Skeletal muscle cell (primary cell): ENCODE data around the gene SIT1.

Source experiments
- DNase-seq: peaks from one replicate; pipeline ENCODE4 v3.0.0-alpha.2; 2010; ENCODE audit warnings: low read depth
- H3K4me3 ChIP-seq: 2 replicates; pipeline ENCODE4 v1.5.1; 2011; ENCODE audit warnings: low read depth, mild to moderate bottlenecking, control low read depth, low read length, moderate library complexity

Gene SIT1

DNA sequence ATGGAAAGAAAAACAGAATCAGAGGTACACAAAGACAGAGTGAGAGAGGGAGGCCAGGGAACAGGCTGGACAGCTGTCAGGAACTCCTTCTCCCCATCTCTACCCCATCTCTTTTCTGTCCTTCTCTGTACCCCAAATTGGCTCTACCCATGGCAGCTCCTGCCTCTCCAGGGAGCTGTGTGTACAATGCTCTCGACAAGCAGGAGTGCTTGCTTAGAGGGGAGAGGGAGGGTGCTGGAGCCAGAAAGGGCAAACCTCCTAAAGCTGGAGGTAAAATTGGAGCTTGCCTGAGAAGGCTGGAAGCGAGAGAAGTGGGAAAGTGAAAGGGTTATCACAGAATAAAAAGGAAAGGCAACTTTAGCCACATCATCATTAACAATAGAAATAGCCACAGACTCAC, 32.6 kb upstream of the SIT1 start:
- H3K4me3 ChIP-seq, result no peak overlapping the region
- DNase-seq, result no peak

- H3K4me3 ChIP-seq, result no peak overlapping the region
- DNase-seq, result no peak
Observed at GRCh38 chr9:35682520-35683315, 32.0 kb upstream of the SIT1 start.

- no peak overlapping the region for H3K4me3 ChIP-seq
- DNase-seq, result no peak
Observed at GRCh38 chr9:35682051-35682450, 31.3 kb upstream of the SIT1 start.

DNA sequence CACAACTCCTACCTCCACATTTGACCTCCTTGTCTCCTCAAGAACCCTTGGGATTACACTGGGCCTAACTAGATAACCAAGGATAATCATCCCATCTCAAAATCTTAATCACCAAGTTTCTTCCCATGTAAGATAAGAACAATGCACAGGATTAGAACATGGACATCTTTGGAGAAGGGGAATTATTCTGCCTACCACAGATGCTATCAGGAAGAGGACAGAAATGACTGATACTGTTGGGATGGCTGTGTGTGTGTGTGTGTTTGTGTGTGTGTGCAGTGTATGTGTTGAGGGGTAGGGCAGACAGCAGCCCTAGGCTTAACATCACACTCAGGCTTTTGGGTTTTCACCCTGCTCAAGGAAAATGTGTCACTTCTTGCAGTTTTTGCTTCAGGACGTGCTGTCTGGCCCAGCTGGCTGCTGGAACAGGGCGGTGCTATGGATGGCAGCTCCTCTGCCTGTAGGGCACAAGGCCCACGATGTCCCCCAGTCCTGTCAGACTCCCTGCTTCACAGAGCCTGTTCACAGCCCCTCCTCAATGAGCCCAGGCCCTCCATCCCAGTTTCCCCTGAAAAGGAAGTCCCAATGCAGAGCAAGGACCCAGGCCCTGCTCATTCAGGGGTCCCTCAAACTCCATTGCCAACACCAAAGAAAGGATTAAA, 30.7 kb upstream of the SIT1 start:
- H3K4me3 ChIP-seq, result no peak overlapping the region
- no peak for DNase-seq

GRCh38 chr9:35680331-35681105, 29.8 kb upstream of the SIT1 start:
- no peak for DNase-seq

DNA sequence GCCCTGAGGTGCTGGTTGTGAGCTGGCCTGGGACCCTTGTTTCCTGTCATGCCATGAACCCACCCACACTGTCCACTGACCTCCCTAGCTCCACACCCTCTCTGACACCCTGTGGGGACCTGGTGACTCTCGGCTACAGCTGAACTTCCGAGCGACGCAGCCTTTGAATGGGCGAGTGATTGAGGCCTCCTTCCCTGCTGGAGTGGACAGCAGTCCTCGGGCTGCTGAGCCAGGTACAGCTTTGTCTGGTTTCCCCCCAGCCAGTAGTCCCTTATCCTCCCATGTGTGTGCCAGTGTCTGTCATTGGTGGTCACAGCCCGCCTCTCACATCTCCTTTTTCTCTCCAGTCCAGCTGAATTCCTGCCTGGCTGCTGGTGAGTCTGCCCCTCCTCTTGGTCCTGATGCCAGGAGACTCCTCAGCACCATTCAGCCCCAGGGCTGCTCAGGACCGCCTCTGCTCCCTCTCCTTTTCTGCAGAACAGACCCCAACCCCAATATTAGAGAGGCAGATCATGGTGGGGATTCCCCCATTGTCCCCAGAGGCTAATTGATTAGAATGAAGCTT, 29.1 kb upstream of the SIT1 start:
- no peak for DNase-seq

More at GRCh38 chr9:35680331-35681105, 29.8 kb upstream of the SIT1 start:
- H3K4me3 ChIP-seq, result no peak overlapping the region

DNA sequence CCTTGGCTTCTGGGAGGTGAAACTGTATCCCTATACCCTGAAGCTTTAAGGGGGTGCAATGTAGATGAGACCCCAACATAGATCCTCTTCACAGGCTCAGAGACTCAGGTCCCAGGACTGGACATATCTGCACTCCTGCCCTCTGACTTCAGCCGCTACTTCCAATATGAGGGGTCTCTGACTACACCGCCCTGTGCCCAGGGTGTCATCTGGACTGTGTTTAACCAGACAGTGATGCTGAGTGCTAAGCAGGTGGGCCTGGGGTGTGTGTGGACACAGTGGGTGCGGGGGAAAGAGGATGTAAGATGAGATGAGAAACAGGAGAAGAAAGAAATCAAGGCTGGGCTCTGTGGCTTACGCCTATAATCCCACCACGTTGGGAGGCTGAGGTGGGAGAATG, 28.4 kb upstream of the SIT1 start:
- no peak overlapping the region for H3K4me3 ChIP-seq
- DNase-seq, result no peak

More for the DNA sequence above, 29.1 kb upstream of the SIT1 start:
- H3K4me3 ChIP-seq, result no peak overlapping the region

DNA sequence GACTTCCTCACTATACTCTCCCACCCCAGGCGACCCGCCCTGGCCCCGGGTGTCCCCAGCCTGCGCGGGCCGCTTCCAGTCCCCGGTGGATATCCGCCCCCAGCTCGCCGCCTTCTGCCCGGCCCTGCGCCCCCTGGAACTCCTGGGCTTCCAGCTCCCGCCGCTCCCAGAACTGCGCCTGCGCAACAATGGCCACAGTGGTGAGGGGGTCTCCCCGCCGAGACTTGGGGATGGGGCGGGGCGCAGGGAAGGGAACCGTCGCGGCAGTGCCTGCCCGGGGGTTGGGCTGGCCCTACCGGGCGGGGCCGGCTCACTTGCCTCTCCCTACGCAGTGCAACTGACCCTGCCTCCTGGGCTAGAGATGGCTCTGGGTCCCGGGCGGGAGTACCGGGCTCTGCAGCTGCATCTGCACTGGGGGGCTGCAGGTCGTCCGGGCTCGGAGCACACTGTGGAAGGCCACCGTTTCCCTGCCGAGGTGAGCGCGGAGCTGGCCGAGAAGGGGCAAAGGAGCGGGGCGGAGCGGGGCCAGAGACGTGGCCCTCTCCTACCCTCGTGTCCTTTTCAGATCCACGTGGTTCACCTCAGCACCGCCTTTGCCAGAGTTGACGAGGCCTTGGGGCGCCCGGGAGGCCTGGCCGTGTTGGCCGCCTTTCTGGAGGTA, 25.1 kb upstream of the SIT1 start:
- peak overlapping the region; percentile 47 for H3K4me3 ChIP-seq
- DNase-seq, result no peak

GRCh38 chr9:35675204-35675603, 24.5 kb upstream of the SIT1 start:
- no peak for DNase-seq

GRCh38 chr9:35674025-35674361, 23.3 kb upstream of the SIT1 start:
- DNase-seq, result no peak
- peak overlapping the region; percentile 44 for H3K4me3 ChIP-seq

More at GRCh38 chr9:35675204-35675603, 24.5 kb upstream of the SIT1 start:
- peak overlapping the region; percentile 47 for H3K4me3 ChIP-seq

DNA sequence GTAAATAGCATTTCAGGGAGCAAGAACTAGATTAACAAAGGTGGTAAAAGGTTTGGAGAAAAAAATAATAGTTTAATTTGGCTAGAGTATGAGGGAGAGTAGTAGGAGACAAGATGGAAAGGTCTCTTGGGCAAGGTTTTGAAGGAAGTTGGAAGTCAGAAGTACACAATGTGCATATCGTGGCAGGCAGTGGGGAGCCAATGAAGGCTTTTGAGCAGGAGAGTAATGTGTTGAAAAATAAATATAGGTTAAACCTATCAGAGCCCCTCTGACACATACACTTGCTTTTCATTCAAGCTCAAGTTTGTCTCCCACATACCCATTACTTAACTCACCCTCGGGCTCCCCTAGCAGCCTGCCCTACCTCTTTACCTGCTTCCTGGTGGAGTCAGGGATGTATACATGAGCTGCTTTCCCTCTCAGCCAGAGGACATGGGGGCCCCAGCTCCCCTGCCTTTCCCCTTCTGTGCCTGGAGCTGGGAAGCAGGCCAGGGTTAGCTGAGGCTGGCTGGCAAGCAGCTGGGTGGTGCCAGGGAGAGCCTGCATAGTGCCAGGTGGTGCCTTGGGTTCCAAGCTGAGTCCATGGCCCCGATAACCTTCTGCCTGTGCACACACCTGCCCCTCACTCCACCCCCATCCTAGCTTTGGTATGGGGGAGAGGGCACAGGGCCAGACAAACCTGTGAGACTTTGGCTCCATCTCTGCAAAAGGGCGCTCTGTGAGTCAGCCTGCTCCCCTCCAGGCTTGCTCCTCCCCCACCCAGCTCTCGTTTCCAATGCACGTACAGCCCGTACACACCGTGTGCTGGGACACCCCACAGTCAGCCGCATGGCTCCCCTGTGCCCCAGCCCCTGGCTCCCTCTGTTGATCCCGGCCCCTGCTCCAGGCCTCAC, 22.6 kb upstream of the SIT1 start, which contains the start of gene CA9:
Gene CA9, plus strand, starts transcription at position 797 of the 893 bp plus-strand sequence. Its CDS starts 32 bp downstream, at position 829.
- peak within 1 kb of the TSS; percentile 44 for H3K4me3 ChIP-seq
- DNase-seq, result no peak

- H3K4me3 ChIP-seq, result no peak overlapping the region
- DNase-seq, result peak; percentile 57
Observed at GRCh38 chr9:35669331-35670145, 18.8 kb upstream of the SIT1 start.

DNA sequence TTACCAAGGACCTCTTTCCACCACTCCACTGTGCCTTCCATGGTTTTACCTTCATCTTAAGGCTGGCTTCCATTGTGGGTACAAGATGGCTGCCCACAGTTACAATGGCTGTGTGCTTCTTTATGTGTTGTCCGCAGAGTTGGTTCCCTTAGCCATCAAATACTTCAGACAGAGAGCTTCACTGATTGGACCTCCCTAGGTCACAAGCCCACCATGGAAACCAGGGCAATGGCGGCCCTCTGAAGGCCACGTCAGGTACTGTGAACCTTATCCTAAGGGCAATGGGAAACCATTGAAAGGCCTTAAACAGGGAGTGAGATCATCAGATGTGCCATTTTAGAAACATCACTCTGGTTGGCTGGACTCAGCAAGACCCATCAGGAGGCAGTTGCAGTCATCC, 17.2 kb upstream of the SIT1 start:
- no peak overlapping the region for H3K4me3 ChIP-seq
- DNase-seq, result no peak

DNA sequence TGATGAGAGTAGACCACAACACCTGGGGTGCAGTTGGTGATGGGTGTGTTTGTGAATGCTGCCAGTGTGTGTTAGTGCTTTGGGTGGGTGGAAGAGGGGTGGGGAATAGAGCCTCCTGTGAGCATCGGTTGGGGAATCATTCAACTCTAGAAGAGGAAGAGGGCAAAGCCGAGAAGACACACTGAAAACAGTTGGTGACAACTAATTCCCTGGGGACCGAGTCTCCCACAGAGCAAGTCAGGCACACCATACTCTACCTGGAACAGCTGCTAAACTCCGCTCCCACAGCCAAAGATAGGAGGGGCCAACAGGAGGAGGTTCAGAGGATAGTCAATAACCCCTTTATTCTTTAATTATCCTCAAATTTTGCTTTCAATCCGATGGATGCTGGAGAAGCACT, 15.8 kb upstream of the SIT1 start:
- no peak overlapping the region for H3K4me3 ChIP-seq
- no peak for DNase-seq

- no peak for DNase-seq
- no peak overlapping the region for H3K4me3 ChIP-seq
Observed at GRCh38 chr9:35666045-35666444, 15.3 kb upstream of the SIT1 start.

DNA sequence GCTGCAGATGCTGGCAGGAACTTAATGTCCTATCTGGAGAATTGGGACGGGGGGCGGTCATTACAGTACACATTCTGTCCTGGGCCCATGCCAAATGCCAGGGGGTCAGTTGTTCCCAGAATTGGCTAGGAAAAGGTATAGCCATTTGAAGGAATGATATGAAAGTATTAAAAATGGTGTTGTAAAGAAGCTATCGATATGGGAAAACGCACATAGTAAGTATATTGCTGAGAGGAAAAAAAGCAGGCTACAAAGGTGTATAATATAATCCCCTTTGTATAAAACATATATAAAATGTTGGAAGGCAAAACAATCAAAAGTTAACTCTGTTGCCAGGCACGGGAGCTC, 14.7 kb upstream of the SIT1 start:
- peak overlapping the region; percentile 51 for H3K4me3 ChIP-seq
- DNase-seq, result no peak

DNA sequence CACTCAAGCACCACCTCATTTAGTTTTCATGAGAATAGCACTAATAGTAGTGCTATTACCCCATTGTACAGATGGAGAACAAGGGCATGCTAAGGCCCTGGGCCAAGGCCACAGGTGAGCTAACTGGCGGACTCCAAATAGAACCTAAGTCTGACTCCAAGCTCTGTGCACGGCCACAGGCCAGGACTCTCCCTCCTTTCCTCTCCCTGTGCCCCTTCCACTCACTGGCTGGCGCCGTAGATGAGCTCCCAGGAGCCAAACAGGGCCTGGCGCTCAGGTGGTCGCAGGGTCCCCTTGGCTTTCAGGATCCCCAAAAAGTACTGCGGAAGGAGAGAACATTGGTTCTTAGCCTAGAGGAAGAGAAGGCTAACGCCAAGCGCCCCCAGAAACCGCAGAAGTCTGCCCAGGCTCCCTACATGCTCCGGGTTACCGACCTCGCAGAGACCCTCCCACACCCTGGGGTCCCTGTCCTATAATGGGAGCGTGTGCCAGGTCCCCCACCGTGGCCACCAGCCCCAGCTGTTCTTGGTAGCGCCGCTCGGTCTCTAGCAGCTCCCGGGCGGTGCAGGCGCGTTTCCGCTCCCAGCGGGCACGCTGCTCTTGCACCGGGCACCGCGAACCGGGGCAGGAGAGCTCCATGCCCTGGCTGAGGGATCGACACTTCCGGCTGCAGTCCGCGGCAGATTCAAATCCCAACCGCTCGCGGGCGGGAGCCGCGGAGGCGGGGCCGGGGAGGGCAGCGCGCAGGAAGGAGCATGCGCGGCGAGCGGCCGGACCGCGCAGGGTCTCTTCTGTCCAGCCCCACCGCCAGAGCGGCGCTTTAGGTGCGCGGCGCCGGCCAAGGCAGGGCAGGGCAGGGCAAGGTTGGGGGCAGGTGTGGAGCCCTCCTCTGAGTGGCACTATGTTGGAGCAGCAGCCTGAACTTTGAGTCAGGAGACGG, 14.1 kb upstream of the SIT1 start, which contains the start of gene ARHGEF39:
Gene ARHGEF39, minus strand, starts transcription at position 665 of the 940 bp plus-strand sequence. Its CDS starts 26 bp downstream, at position 639.
- no peak for DNase-seq
- peak within 1 kb of the TSS; percentile 51 for H3K4me3 ChIP-seq
